GM12864 (cell line): ENCODE results near the gene TMEM207.
"Not testable (repeated sequence)": the region's sequence is repeated elsewhere in the genome, so short reads cannot be mapped to it uniquely, and the experiment has no call there.

Experiments
- DNase-seq: peaks from one replicate; pipeline ENCODE4 v3.0.0-alpha.2; 2011; ENCODE audit warnings: low read depth
- H3K4me3 ChIP-seq: 2 replicates; pipeline ENCODE4 v1.5.1; 2011; ENCODE audit warnings: mild to moderate bottlenecking, low read depth, low read length, control low read depth
- CTCF ChIP-seq: IDR thresholded peaks from 2 replicates; pipeline ENCODE4 v1.5.1; 2011; ENCODE audit warnings: low read depth, mild to moderate bottlenecking, moderate library complexity, low read length, control low read depth, inconsistent platforms; ENCODE audit errors: missing control alignments

The TMEM207 gene

DNA sequence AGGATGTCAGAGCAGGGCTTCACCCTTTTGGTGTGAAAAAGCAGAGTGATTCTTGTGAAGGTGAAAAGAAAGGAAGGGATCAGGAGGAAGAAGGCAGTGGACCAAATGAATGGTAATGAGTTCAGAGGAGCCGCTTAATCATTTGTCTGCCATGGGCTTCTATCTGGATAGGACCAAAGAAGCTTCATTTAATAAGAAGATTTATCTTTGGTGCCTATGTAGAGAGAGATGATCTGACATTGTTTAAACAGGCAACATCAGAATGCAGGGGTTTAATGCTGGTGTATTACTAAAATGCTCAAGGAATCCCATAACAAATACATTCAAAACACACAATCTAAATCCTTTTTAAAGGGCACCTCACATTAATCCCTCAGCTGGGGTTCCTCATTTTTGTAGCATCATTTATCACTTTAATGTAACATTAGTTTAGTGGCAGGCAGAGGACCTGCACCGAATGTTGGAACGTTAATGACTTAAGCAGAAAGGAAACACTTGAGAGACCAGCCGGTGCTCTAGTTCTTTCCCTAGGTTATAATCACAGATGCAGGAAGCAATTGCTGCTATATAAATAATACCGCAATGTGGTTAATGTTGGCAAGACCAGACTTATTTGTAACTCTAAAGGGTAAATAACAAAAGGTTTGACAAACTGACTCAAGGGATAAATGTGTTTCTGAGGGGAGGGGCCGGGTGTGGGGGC lies 36.3 kb upstream of the TMEM207 start:
- TF ChIP-seq CTCF: no peak
- DNase-seq: no peak
- no peak overlapping the region for H3K4me3 ChIP-seq

GRCh38 chr3:190481779-190482178 lies 32.1 kb upstream of the TMEM207 start:
- no peak for DNase-seq
- H3K4me3 ChIP-seq: no peak overlapping the region
- no peak for TF ChIP-seq CTCF

- H3K4me3 ChIP-seq, DNase-seq: not testable (repeated sequence)
Measured at GRCh38 chr3:190473261-190473660, 23.6 kb upstream of the TMEM207 start.

DNA sequence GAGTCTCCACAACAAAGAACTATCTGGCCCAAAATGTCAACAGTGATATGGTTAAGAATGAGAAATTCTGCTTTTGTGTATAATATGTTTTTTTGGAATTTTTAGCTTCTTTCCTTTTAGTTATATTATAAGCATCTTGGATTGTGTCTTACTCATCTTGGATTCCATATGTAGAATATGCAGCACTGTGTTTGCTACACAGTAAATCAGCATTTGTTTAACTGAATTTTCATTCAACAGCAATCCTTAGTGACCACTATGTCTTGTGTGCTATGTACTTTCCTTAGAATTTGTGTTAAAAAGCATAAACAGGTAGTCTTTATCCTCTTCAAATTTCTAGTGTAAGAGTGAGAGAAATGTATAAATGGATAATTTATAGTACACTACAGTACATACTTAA lies 18.2 kb upstream of the TMEM207 start:
- no peak overlapping the region for H3K4me3 ChIP-seq
- DNase-seq: no peak
- no peak for TF ChIP-seq CTCF

GRCh38 chr3:190458040-190458439 lies 8.3 kb upstream of the TMEM207 start:
- H3K4me3 ChIP-seq: no peak overlapping the region
- DNase-seq: no peak
- no peak for TF ChIP-seq CTCF

- H3K4me3 ChIP-seq: no peak overlapping the region
- no peak for TF ChIP-seq CTCF
- DNase-seq: no peak
Measured at GRCh38 chr3:190456770-190457169, 7.1 kb upstream of the TMEM207 start.

GRCh38 chr3:190455828-190456227 lies 6.1 kb upstream of the TMEM207 start:
- no peak overlapping the region for H3K4me3 ChIP-seq
- no peak for TF ChIP-seq CTCF
- DNase-seq: no peak
